Neural cell (in vitro differentiated cells): ENCODE measurements around the gene TFEB. TPM values are rescaled to one million over a fixed set of nuclear protein-coding genes. Genes with fewer than 3 reads are reported as not detected.

Experiments
- H2AFZ ChIP-seq: fragments of 200-600, 300-800 bp; sonication (generic), shearing (Covaris generic); 2 replicates; pipeline ENCODE4 v1.6.0; 2014; ENCODE audit warnings: low read depth, mild to moderate bottlenecking, antibody characterized with exemption, low read length, moderate library complexity
- H3F3A ChIP-seq: fragments of 200-600 bp; shearing (Covaris generic); 2 replicates; pipeline ENCODE4 v1.6.1; 2016; ENCODE audit warnings: mild to moderate bottlenecking, moderate library complexity, mixed read lengths, antibody characterized with exemption, low read length; ENCODE audit not compliant: insufficient read depth, poor library complexity, severe bottlenecking
- H3K27ac ChIP-seq: fragments of 200-600, 300-800 bp; sonication (generic), shearing (Covaris generic); 2 replicates; pipeline ENCODE4 v1.5.1; 2014; ENCODE audit warnings: mild to moderate bottlenecking, low read length, moderate library complexity
- H3K27me3 ChIP-seq: fragments of 300-800, 200-600 bp; sonication (generic), shearing (Covaris generic); 2 replicates; pipeline ENCODE4 v1.6.0; 2014; ENCODE audit warnings: mild to moderate bottlenecking, low read depth, low read length, moderate library complexity; ENCODE audit not compliant: insufficient read depth
- H3K36me3 ChIP-seq: fragments of 300-800, 200-600 bp; sonication (generic), shearing (Covaris generic); 2 replicates; pipeline ENCODE4 v1.5.1; 2014; ENCODE audit warnings: mild to moderate bottlenecking, antibody characterized with exemption, low read length, moderate library complexity; ENCODE audit not compliant: insufficient read depth
- H3K4me2 ChIP-seq: fragments of 300-800, 200-600 bp; sonication (generic), shearing (Covaris generic); 2 replicates; pipeline ENCODE4 v1.6.0; 2014; ENCODE audit warnings: mild to moderate bottlenecking, low read length
- H3K4me3 ChIP-seq: fragments of 300-800, 200-600 bp; sonication (generic), shearing (Covaris generic); 2 replicates; pipeline ENCODE4 v1.5.1; 2014; ENCODE audit warnings: mild to moderate bottlenecking, low read length, moderate library complexity
- H3K79me2 ChIP-seq: fragments of 200-600 bp; shearing (Covaris generic); replicated peaks from 2 replicates; pipeline ENCODE4 v1.6.0; 2014; ENCODE audit warnings: mild to moderate bottlenecking, low read length, moderate library complexity; ENCODE audit not compliant: insufficient read depth
- H3K9ac ChIP-seq: fragments of 300-800, 200-600 bp; sonication (generic), shearing (Covaris generic); 2 replicates; pipeline ENCODE4 v1.6.1; 2016; ENCODE audit warnings: mild to moderate bottlenecking, low read length, mixed read lengths
- H3K9me2 ChIP-seq: fragments of 200-600 bp; shearing (Covaris generic); 2 replicates; pipeline ENCODE4 v1.6.1; 2016; ENCODE audit warnings: mild to moderate bottlenecking, low read length, mixed read lengths; ENCODE audit not compliant: insufficient read depth
- H3K9me3 ChIP-seq: fragments of 200-600, 300-800 bp; sonication (generic), shearing (Covaris generic); 2 replicates; pipeline ENCODE4 v1.6.1; 2016; ENCODE audit warnings: mild to moderate bottlenecking, mixed run types, low read length, moderate library complexity, mixed read lengths
- H4K20me1 ChIP-seq: fragments of 200-600 bp; shearing (Covaris generic); 2 replicates; pipeline ENCODE4 v1.6.1; 2016; ENCODE audit warnings: mild to moderate bottlenecking, mixed run types; ENCODE audit not compliant: insufficient read depth
- EZH2 ChIP-seq: fragments of 200-600, 300-800 bp; shearing (Covaris generic), sonication (generic); IDR thresholded peaks from 2 replicates; pipeline ENCODE4 v1.6.1; 2014; ENCODE audit warnings: antibody characterized with exemption, low read length, borderline replicate concordance, mild to moderate bottlenecking; ENCODE audit not compliant: insufficient read depth, poor library complexity, severe bottlenecking
- RAD21 ChIP-seq: fragments of 450-650 bp; conservative IDR thresholded peaks from 2 replicates; pipeline ENCODE4 v1.6.1; 2014; ENCODE audit warnings: antibody characterized with exemption, mild to moderate bottlenecking, moderate library complexity
- polyA plus RNA-seq: library from polyadenylated mRNA; depleted of rRNA; stranded (reverse); fragments of >200 nt; gene quantifications from 2 replicates; pipeline ENCODE4 v1.2.3, GENCODE V29; 2014
- TF ChIP-seq, protein P1 (sequence below): IDR thresholded peaks from 2 replicates; pipeline ENCODE4 v1.6.1; 2012; ENCODE audit warnings: borderline replicate concordance
- TF ChIP-seq, protein P2 (sequence below): fragments of 450-650 bp; IDR thresholded peaks from 2 replicates; pipeline ENCODE4 v1.5.1; 2014; ENCODE audit warnings: antibody characterized with exemption, mild to moderate bottlenecking, moderate library complexity; ENCODE audit not compliant: poor library complexity, severe bottlenecking

TFEB gene
- polyA plus RNA-seq, 1 donor from 2014 or later: 0.24 TPM

DNA sequence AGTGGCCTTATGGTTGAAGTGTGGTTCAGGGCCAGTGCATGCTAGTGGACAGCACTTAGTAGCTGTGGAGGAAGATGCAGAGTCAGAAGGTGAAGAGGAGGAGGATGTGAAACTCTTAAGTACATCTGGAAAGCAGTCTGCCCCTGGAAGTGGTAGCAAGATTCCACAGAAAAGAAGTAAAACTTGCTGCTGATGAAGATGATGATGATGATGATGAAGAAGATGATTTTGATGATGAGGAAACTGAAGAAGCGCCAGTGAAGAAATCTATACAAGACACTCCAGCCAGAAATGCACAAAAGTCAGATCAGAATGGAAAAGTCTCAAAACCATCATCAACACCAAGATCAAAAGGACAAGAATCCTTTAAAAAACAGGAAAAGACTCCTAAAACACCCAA, 68.2 kb downstream of the TFEB start:
- no peak for TF ChIP-seq RAD21
- TF ChIP-seq, protein P1, sequence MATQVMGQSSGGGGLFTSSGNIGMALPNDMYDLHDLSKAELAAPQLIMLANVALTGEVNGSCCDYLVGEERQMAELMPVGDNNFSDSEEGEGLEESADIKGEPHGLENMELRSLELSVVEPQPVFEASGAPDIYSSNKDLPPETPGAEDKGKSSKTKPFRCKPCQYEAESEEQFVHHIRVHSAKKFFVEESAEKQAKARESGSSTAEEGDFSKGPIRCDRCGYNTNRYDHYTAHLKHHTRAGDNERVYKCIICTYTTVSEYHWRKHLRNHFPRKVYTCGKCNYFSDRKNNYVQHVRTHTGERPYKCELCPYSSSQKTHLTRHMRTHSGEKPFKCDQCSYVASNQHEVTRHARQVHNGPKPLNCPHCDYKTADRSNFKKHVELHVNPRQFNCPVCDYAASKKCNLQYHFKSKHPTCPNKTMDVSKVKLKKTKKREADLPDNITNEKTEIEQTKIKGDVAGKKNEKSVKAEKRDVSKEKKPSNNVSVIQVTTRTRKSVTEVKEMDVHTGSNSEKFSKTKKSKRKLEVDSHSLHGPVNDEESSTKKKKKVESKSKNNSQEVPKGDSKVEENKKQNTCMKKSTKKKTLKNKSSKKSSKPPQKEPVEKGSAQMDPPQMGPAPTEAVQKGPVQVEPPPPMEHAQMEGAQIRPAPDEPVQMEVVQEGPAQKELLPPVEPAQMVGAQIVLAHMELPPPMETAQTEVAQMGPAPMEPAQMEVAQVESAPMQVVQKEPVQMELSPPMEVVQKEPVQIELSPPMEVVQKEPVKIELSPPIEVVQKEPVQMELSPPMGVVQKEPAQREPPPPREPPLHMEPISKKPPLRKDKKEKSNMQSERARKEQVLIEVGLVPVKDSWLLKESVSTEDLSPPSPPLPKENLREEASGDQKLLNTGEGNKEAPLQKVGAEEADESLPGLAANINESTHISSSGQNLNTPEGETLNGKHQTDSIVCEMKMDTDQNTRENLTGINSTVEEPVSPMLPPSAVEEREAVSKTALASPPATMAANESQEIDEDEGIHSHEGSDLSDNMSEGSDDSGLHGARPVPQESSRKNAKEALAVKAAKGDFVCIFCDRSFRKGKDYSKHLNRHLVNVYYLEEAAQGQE: no peak
- TF ChIP-seq, protein P2, sequence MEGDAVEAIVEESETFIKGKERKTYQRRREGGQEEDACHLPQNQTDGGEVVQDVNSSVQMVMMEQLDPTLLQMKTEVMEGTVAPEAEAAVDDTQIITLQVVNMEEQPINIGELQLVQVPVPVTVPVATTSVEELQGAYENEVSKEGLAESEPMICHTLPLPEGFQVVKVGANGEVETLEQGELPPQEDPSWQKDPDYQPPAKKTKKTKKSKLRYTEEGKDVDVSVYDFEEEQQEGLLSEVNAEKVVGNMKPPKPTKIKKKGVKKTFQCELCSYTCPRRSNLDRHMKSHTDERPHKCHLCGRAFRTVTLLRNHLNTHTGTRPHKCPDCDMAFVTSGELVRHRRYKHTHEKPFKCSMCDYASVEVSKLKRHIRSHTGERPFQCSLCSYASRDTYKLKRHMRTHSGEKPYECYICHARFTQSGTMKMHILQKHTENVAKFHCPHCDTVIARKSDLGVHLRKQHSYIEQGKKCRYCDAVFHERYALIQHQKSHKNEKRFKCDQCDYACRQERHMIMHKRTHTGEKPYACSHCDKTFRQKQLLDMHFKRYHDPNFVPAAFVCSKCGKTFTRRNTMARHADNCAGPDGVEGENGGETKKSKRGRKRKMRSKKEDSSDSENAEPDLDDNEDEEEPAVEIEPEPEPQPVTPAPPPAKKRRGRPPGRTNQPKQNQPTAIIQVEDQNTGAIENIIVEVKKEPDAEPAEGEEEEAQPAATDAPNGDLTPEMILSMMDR: no peak
- Histone ChIP-seq H3K79me2 (no peaks in the 10 kb centered on the region), H3K27ac (no peak overlapping the region), H3K4me2 (no peak overlapping the region), H3K9me3 (no peaks in the 10 kb centered on the region), H4K20me1 (no peaks in the 10 kb centered on the region), H3K9ac (no peak overlapping the region), H2AFZ (no peak overlapping the region), H3K9me2 (no peaks in the 10 kb centered on the region), H3F3A (no peaks in the 10 kb centered on the region), H3K4me3 (no peak overlapping the region), H3K36me3 (no peaks in the 10 kb centered on the region), H3K27me3 (no peaks in the 10 kb centered on the region)

DNA sequence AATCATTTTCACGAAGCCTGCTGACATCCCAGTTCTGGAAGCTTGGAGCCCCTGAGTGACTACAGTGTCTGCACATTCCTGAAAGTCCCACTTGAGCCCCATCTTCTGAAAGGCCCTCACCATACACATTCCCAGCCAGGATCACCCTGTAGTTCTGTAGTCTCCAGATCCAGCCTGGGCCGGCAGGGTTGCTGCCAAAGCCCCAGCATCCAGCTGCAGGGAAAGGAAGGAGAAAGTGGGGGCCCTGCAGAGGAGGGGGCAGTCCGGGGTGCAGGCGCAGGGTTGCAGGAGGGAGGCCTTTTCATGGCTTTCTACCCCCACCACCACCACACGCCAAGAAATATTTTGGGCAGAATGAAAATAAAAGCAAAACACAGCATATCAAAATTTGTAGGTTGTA, 71.1 kb downstream of the TFEB start:
- Histone ChIP-seq H3K4me2 (no peak overlapping the region), H3K9ac (no peak overlapping the region), H3K79me2 (no peaks in the 10 kb centered on the region), H4K20me1 (no peaks in the 10 kb centered on the region), H3K4me3 (no peak overlapping the region), H3K9me2 (no peaks in the 10 kb centered on the region), H3K27ac (no peak overlapping the region), H3F3A (no peaks in the 10 kb centered on the region), H2AFZ (no peak overlapping the region), H3K9me3 (no peaks in the 10 kb centered on the region), H3K36me3 (no peaks in the 10 kb centered on the region), H3K27me3 (no peaks in the 10 kb centered on the region)
- TF ChIP-seq, protein P2: no peak
- TF ChIP-seq RAD21 (no peak), EZH2 (no peak)
- TF ChIP-seq, protein P1: no peak
